GM19395 (cell line): ENCODE measurements around the gene TLR10.
A peak's percentile ranks its signal among the peaks of the same experiment; 100 is the strongest.
"Not testable (repeated sequence)": the region's sequence is repeated elsewhere in the genome, so short reads cannot be mapped to it uniquely, and the experiment has no call there.

Experiments
- ATAC-seq: cut with Tn5 transposase; IDR thresholded peaks from one replicate; pipeline ENCODE4 v1.9.1; 2021; ENCODE audit warnings: mild to moderate bottlenecking, moderate library complexity; ENCODE audit not compliant: unreplicated experiment

Gene TLR10

DNA sequence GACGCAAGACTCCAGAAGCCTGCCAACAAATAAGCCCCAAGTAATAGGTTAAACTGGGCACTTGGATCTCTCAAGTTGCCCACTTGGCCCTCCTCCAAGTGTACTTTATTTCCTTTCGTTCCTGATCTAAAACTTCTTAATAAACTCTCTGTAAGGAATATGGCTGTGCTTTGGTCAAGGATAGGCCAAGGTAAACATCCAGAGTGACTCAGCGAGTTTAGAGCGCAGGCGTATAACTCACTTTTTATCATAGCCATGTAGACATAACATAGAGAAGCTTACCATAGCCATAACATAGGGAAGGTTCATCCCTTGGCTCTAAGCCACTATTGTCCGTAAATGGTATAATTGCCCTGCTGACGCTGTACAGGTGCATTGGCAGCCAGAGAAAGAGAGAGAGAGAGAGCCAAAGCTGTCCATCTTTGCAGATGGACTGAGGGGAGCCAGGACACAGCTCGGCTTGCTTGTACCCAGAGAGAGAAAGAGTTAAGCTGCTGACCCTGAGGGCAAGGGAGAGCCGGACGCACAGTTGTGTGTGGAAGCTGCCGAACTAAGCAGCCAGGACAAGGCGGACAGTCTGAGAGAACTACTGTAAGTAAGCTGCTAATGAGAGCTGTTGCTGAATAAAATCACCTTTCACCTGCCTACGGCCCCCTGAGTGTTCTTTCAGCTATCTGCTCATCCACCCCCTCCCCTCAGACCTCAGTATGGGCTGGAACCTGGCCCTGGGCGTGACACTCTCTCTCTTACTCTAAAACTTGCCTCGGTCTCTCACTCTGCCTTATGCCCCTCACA, 20.0 kb upstream of the TLR10 start:
- ATAC-seq, result no peak

DNA sequence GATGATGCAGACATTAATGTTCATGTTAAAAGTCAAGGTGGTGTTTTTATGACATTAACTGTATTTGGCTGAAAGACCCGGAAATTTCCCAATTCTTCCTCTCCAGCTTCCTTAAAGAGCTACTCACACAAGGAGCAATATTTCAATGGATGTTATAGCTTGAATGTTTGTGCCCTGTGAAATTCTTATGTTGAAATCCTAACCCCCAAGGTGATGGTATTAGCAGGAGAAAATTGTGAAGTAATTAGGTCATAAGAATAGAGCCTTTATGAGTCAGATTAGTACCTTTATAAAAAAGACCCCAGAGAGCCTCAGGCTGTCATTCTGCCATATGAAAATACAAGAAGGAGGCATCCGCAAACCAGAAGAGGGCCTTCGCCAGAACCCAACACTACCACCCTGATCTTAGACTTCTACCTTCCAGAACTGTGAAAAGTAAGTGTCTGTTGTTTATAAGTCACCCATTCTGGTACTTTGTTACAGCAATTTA, 18.2 kb upstream of the TLR10 start:
- no peak for ATAC-seq

DNA sequence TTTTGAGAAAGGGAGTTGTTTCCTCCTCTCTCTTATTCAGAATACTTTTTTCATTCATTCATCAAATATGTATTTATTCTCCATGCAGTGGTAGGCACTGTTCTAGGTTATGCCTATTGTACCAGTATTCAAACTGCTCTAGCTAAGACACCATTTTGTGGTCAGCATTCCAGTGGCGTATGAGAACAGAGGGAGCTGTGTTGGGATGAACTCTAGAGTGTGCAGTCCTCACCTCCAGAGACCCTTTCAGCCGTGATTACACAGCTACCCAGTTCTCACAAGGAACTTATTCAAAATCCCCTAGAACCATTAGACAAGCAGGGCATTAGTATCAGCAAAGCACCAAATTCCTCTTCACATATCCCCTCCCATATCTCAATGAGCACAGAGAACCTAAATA, 17.6 kb upstream of the TLR10 start:
- no peak for ATAC-seq

DNA sequence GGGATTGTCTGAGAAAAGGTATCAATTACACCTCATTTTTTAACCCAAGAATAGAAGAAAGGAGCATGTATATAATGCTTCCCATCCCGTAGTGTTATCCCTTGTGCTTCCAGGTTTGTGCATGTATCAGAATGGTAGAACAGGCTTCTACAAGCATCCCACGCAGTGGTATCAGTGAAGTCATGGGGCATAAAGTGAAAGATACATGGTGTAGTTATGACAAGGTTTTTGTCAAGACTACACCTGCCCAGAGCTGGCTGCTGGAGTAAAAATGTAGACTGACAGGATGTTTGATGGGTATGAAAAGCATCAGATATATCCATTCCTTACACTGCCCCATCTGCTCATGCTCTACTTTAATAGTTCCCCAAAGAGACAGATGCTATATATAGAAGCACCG, 12.3 kb upstream of the TLR10 start:
- ATAC-seq, result no peak

GRCh38 chr4:38794051-38794450, 11.3 kb upstream of the TLR10 start:
- no peak for ATAC-seq

- ATAC-seq, result no peak
Observed at GRCh38 chr4:38791010-38791409, 8.2 kb upstream of the TLR10 start.

DNA sequence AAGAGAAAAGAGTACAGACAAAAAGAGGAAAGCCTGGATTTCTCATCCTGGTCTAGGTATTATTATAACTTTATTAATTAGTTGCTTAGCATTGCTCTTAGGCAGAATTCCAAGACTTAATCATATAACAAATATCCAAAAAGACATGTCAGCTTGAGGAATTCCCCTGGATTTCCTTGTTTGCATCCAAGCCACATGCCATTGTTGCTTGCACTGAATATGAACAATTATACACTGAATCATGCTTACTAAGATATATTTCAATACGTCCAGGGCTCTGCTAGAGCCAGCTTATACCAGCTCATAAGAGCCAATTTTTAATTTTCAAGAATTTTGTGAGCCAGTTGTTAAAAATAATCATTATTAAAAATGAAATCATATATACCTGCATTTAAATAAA, 5.5 kb upstream of the TLR10 start:
- ATAC-seq, result no peak

DNA sequence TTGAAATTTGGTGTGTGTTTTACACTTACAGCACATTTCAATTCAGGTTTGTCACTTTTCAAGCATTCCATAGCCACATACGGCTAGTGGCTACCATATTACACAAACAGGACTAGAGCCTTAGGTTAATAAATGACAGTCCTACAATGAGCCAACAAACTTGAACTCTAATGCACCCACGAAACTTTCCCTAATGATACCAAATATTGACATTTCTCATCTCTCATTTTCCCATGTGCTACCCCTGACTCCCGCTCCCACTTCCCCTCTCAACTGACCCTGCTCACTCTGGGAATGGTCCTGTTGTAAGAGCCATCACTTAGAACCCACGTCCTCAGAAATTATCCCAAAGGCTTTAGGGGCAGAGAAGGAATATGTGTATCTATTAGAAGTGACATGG, 4.9 kb upstream of the TLR10 start:
- no peak for ATAC-seq

- ATAC-seq, result peak; percentile 52
Observed at GRCh38 chr4:38785901-38786402, 3.2 kb upstream of the TLR10 start.

GRCh38 chr4:38785041-38785790, 2.4 kb upstream of the TLR10 start:
- no peak for ATAC-seq

- ATAC-seq, result no peak
Observed at GRCh38 chr4:38784141-38784540, 1.4 kb upstream of the TLR10 start.

GRCh38 chr4:38783109-38783460, 295 bp upstream of the TLR10 start:
- no peak for ATAC-seq

GRCh38 chr4:38781854-38782261, 932 bp downstream of the TLR10 start:
- ATAC-seq, result no peak

DNA sequence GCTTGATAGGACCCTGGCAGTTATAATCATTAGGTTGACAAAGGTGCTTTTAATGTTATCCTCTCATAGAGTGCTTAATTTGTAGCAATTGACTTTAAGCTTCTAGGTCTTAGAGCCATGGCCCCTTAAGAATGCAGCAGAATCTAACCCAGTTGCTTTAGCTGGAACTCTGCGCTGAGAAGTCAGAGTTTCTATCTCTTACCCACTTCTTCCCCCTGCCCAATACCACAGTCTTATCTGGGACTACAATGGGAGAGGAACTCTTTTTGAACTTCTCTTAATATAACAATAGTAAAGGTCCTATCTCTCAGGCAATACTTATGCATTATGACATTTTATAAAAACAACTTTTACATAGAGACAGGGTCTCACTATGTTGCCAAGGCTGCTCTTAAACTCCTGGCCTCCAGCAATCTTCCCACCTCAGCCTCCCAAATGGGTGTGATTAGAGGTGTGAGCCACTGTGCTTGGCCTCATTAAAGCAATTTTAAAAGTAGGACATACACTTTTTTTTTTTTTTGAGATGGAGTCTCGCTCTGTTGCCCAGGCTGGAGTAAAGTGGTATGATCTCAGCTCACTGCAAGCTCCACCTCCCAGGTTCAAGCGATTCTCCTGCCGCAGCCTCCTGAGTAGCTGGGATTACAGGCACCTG, 1.8 kb downstream of the TLR10 start:
- no peak for ATAC-seq

- no peak for ATAC-seq
Observed at GRCh38 chr4:38779790-38780189, 3.0 kb downstream of the TLR10 start.

- not testable (repeated sequence) for ATAC-seq
Observed at GRCh38 chr4:38777925-38778324, 4.9 kb downstream of the TLR10 start.

DNA sequence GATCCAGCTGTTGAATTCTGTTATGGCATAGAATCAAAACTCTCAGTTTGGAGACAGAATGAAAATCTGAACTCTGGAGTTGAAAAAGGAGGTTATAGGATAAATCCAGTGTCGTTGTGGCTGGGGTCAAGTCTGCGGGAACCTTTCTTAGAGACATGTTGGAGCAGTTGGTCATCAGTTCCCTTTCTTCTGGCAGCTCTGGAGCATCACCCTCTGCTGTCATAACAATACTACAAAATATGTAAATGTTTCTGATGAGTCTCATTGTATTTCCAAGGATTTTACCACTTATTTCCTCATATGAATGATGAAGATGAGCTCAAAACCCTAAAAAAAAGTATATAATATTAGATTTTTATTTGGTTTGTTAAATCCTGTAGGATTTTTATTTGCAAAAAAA, 7.5 kb downstream of the TLR10 start:
- ATAC-seq, result no peak

GRCh38 chr4:38774181-38774955, 8.4 kb downstream of the TLR10 start:
- ATAC-seq, result no peak

DNA sequence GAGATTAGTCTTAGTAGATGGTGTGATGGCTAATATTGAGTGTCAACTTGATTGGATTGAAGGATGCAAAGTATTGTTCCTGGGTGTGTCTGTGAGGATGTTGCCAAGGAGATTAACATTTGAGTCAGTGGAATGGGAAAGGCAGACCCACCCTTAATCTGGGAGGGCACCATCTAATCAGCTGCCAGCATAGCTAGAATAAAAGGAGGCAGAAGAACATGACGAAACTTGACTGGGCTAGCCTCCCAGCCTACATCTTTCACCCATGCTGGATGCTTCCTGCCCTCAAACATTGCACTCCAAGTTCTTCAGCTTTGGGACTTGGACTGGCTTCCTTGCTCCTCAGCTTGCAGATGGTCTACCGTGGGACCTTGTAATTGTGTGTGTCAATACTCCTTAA, 12.5 kb downstream of the TLR10 start:
- not testable (repeated sequence) for ATAC-seq

GRCh38 chr4:38769857-38770256, 12.9 kb downstream of the TLR10 start:
- ATAC-seq, result no peak

DNA sequence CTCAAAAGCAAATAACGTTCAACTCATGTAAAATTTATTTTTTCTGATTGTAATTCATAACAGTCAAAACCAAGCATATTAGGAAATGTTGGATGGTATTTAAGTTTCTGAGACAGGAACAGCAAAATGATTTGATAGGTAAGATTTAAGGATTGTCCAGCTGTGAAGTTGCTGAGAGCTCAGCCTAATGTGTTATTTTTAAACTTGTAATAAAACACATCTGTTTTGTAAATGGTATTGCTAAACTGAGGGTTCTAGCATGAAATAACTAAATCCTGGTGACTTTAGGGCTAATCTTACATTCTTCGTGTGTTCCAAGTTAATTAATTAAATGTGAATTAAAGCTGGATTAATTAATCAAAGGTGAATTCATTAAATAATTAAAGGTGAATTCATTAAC, 13.3 kb downstream of the TLR10 start:
- ATAC-seq, result no peak
